ENCODE measurements around the gene BRWD1. TPM values are rescaled to one million over a fixed set of nuclear protein-coding genes. Genes with fewer than 3 reads are reported as not detected.
"Not testable (repeated sequence)": the region's sequence is repeated elsewhere in the genome, so short reads cannot be mapped to it uniquely, and the experiment has no call there.

The BRWD1 gene
- total RNA-seq, 1 donor from 2014 or later = 39.0 TPM

DNA sequence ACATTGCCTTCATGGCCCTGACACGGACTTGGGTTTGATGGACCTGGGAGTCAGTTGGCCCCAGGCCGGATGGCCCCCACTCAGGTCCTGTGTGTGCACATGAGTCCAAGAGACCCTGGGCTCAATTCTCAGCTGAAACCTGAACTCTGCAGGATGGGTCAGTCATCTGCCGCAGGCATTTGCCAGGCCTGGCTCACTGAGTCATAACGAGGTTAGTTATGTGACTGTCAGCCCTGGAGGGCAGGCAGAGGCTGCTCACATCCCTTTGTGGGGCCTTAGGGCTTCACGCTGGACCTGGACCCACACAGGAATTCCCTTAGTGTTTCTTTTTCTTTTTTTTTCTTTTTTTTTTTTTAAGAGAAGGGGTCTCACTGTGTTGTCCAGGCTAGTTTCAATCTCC, 176.7 kb downstream of the BRWD1 start:
- no peak for ATAC-seq
- Histone ChIP-seq H3K4me1 (no peaks in the 10 kb centered on the region), H3K4me3 (no peak overlapping the region), H3K9me3 (no peaks in the 10 kb centered on the region), H3K27ac (no peak overlapping the region), H3K27me3 (ENCODE audit: low read depth) (no peaks in the 10 kb centered on the region), H3K36me3 (no peaks in the 10 kb centered on the region)
- intact Hi-C loops (cut with DNase I) = loop anchor here (5.0 kb wide), 1 partner anchor 404 kb away; no protein-coding TSS in a partner anchor
- TF ChIP-seq, protein P1, sequence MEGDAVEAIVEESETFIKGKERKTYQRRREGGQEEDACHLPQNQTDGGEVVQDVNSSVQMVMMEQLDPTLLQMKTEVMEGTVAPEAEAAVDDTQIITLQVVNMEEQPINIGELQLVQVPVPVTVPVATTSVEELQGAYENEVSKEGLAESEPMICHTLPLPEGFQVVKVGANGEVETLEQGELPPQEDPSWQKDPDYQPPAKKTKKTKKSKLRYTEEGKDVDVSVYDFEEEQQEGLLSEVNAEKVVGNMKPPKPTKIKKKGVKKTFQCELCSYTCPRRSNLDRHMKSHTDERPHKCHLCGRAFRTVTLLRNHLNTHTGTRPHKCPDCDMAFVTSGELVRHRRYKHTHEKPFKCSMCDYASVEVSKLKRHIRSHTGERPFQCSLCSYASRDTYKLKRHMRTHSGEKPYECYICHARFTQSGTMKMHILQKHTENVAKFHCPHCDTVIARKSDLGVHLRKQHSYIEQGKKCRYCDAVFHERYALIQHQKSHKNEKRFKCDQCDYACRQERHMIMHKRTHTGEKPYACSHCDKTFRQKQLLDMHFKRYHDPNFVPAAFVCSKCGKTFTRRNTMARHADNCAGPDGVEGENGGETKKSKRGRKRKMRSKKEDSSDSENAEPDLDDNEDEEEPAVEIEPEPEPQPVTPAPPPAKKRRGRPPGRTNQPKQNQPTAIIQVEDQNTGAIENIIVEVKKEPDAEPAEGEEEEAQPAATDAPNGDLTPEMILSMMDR (IDR thresholded peaks at IDR 0.05) = no peak
- no peak for DNase-seq

DNA sequence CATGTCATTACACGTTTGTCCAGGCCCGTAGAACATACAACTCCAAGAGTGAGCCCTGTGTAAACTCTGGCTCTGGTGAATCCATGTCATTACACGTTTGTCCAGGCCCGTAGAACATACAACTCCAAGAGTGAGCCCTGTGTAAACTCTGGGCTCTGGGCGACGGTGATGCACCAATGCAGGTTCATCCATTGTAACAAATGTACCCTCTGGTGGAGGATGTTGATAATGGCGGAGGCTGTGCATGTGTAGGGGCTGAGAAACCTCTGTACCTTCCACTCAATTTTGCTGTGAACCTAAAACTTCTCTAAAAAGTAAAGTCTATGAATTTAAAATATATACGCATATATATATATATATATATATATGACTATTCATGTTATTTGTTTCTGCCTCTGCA, 177.3 kb downstream of the BRWD1 start:
- not testable (repeated sequence) for H3K4me1 ChIP-seq; H3K27ac ChIP-seq; H3K9me3 ChIP-seq; H3K36me3 ChIP-seq; DNase-seq; H3K27me3 ChIP-seq (ENCODE audit: low read depth); H3K4me3 ChIP-seq
- TF ChIP-seq, protein P1 (IDR thresholded peaks at IDR 0.05) = peak; percentile 42
- peak in 1 of 2 donors; percentile 54 for ATAC-seq
- intact Hi-C loops (cut with DNase I) = loop anchor here (5.0 kb wide), 1 partner anchor 404 kb away; no protein-coding TSS in a partner anchor

GRCh38 chr21:39134288-39134810, 179.1 kb downstream of the BRWD1 start:
- Histone ChIP-seq H3K4me1 (no peaks in the 10 kb centered on the region), H3K36me3 (no peaks in the 10 kb centered on the region), H3K27me3 (ENCODE audit: low read depth) (no peaks in the 10 kb centered on the region), H3K9me3 (no peaks in the 10 kb centered on the region), H3K27ac (no peak overlapping the region), H3K4me3 (no peak overlapping the region)
- DNase-seq = no peak
- intact Hi-C loops (cut with DNase I) = no loop called here
- TF ChIP-seq, protein P1 (IDR thresholded peaks at IDR 0.05) = no peak
- ATAC-seq = no peak

Other genes with a start within 250 kb of the BRWD1 start
- gene PSMG1, start 130.2 kb downstream of the BRWD1 start, total RNA-seq = 19.1 TPM
- gene HMGN1, start 35.5 kb upstream of the BRWD1 start, total RNA-seq = 139 TPM
- 3.0 TPM for gene LCA5L, start 132.1 kb upstream of the BRWD1 start, total RNA-seq
- 4.1 TPM for gene SH3BGR, start 138.3 kb upstream of the BRWD1 start, total RNA-seq